ENCODE results near the gene TESK2.

TESK2 gene

GRCh38 chr1:45340816-45341466, 150.0 kb downstream of the TESK2 start:
- no peak for TF ChIP-seq CTCF (IDR thresholded peaks at IDR 0.05; ENCODE audit: control extremely low read depth, extremely low read depth, low read depth, missing control alignments)
- ChIA-PET POLR2A (interaction anchor here (0.6 to 2.7 kb wide), 12 partner anchors 11 to 950 kb away, joined by 3 to 15 read pairs (median 7); partner anchors contain the start of genes AKR1A1, CCDC163, HPDL and MMACHC), CTCF (interaction anchor here (1.3 to 13.8 kb wide), 15 partner anchors 9 to 612 kb away, joined by 3 to 131 read pairs (median 10); partner anchors contain the start of genes HECTD3, HPDL, RNU5D-1 and TESK2)
- DNase-seq (ENCODE audit: extremely low spot score) = no peak

GRCh38 chr1:45339789-45340558, 151.0 kb downstream of the TESK2 start, which contains the start of the genes MUTYH and TOE1:
TSS of gene MUTYH (minus strand) at chr1:45340440. CDS start at chr1:45334505, 5,935 bp downstream.
TSS of gene TOE1 (plus strand) at chr1:45340170. CDS start at chr1:45340253, 83 bp downstream.
- TF ChIP-seq CTCF (IDR thresholded peaks at IDR 0.05; ENCODE audit: control extremely low read depth, extremely low read depth, low read depth, missing control alignments) = no peak
- ChIA-PET POLR2A (interaction anchor here (0.5 to 2.7 kb wide), 16 partner anchors 9 to 951 kb away, joined by 3 to 15 read pairs (median 7); partner anchors contain the start of genes AKR1A1, CCDC163, HPDL and MMACHC), CTCF (interaction anchor here (0.8 to 13.8 kb wide), 20 partner anchors 10 to 612 kb away, joined by 3 to 131 read pairs (median 6); partner anchors contain the start of genes HECTD3, HPDL, PLK3 and RNU5D-1)
- peak; percentile 96 for DNase-seq (ENCODE audit: extremely low spot score)

GRCh38 chr1:45337630-45338325, 153.2 kb downstream of the TESK2 start:
- ChIA-PET POLR2A (interaction anchor here (0.6 to 1.0 kb wide), 4 partner anchors 11 to 599 kb away, joined by 4 to 7 read pairs (median 4); partner anchors contain the start of gene HPDL), CTCF (interaction anchor here (1.3 to 4.1 kb wide), 2 partner anchors 10 to 155 kb away, joined by 5 to 32 read pairs; partner anchors contain the start of gene HPDL)
- DNase-seq (ENCODE audit: extremely low spot score) = no peak
- TF ChIP-seq CTCF (IDR thresholded peaks at IDR 0.05; ENCODE audit: control extremely low read depth, extremely low read depth, low read depth, missing control alignments) = no peak

- POLR2A ChIA-PET = no interaction called here
- TF ChIP-seq CTCF (IDR thresholded peaks at IDR 0.05; ENCODE audit: control extremely low read depth, extremely low read depth, low read depth, missing control alignments) = no peak
Observed at GRCh38 chr1:45335855-45336324, 155.1 kb downstream of the TESK2 start.

GRCh38 chr1:45334308-45335245, 156.4 kb downstream of the TESK2 start:
- POLR2A ChIA-PET = interaction anchor here (0.6 kb wide), 1 partner anchor 216 kb away, joined by 5 read pairs; no protein-coding TSS in a partner anchor
- TF ChIP-seq CTCF (IDR thresholded peaks at IDR 0.05; ENCODE audit: control extremely low read depth, extremely low read depth, low read depth, missing control alignments) = no peak
- DNase-seq (ENCODE audit: extremely low spot score) = peak; percentile 8
- CTCF ChIA-PET = interaction anchor here (0.8 to 2.1 kb wide), 6 partner anchors 9 to 316 kb away, joined by 3 to 5 read pairs (median 4); no protein-coding TSS in a partner anchor

More at GRCh38 chr1:45335855-45336324, 155.1 kb downstream of the TESK2 start:
- DNase-seq (ENCODE audit: extremely low spot score) = no peak
- CTCF ChIA-PET = interaction anchor here (1.8 kb wide), 1 partner anchor 12 kb away, joined by 4 read pairs; no protein-coding TSS in a partner anchor
